Hepatocyte (in vitro differentiated cells): Measurements from ENCODE around the gene NUDT11.

Experiments
- CTCF ChIP-seq: fragments of 200-600 bp; sonication (generic); IDR thresholded peaks from 2 replicates; pipeline ENCODE4 v1.5.1; 2016; ENCODE audit warnings: antibody characterized with exemption, mild to moderate bottlenecking; ENCODE audit not compliant: poor library complexity
- EZH2phosphoT487 ChIP-seq: fragments of 200-600 bp; sonication (generic); IDR thresholded peaks from one replicate; pipeline ENCODE4 v1.6.1; 2018; ENCODE audit warnings: antibody characterized with exemption, mild to moderate bottlenecking, low read depth, moderate library complexity; ENCODE audit not compliant: unreplicated experiment, severe bottlenecking

- TF ChIP-seq CTCF (peak; percentile 24), EZH2phosphoT487 (no peak)
Measured at GRCh38 chrX:51459125-51459524, 37.3 kb downstream of the NUDT11 start.
